ELF-1 (cell line): ENCODE measurements around the gene F8A2.
"Not testable (repeated sequence)": the region's sequence is repeated elsewhere in the genome, so short reads cannot be mapped to it uniquely, and the experiment has no call there.

Experiments used
- DNase-seq: peaks from one replicate; pipeline ENCODE4 v3.0.0-alpha.2; 2016; ENCODE audit warnings: low read depth, low spot score

Gene F8A2

DNA sequence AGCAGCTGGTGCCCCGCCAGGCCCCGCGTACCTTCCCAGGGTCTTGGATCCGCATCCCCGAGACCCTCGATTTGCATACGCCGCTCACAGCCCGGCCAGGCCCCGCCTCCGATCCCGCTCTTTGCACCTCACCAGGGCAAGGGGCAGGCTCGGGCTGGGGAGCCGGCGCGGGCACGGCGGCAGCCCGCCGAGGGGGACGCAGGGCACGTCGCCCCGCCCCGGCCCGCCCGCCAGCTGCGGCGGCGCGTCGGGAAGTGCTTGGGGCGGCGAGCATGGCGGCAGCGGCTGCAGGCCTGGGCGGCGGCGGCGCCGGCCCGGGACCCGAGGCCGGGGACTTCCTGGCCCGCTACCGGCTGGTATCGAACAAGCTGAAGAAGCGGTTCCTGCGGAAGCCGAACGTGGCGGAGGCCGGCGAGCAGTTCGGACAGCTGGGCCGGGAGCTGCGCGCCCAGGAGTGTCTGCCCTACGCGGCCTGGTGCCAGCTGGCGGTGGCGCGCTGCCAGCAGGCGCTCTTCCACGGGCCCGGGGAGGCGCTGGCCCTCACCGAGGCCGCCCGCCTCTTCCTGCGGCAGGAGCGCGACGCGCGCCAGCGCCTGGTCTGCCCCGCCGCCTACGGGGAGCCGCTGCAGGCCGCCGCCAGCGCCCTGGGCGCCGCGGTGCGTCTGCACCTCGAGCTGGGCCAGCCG, at the start of gene F8A2:
TSS of gene F8A2 (plus strand) at position 253 of the 686 bp plus-strand sequence. CDS start at position 273, 20 bp downstream.
- not testable (repeated sequence) for DNase-seq

DNA sequence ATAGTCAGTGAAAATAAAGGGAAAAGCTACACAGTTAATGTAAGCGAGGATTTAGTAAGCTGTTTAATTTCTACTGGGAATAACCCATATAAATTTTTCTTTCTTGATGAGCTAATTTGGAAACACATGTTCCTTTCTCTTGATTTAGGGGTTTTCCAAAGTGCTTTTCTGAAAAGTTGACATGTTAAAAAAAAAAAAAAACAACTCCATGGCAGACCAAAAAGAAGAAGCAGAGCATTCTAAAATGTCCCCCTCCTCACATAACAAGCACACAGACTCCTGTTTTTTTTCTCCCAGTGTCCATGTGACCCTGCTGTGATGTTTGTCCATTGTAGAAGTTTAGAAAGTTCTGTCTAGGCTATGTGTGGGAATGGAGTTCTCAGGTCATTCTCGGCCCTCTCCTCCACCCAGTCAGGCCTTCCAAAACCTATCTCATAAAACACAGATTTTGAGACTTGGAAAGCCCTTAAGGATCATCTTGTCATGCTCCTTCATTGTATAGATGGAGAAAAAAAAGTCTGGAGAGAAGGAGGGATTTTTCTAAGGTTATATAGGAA, 48.3 kb upstream of the F8A2 start:
- no peak for DNase-seq

GRCh38 chrX:155334486-155335336, 47.2 kb upstream of the F8A2 start, which contains the start of gene CLIC2:
TSS of gene CLIC2 (minus strand) at chrX:155334614. CDS start at chrX:155334427, 187 bp downstream.
- DNase-seq = no peak

DNA sequence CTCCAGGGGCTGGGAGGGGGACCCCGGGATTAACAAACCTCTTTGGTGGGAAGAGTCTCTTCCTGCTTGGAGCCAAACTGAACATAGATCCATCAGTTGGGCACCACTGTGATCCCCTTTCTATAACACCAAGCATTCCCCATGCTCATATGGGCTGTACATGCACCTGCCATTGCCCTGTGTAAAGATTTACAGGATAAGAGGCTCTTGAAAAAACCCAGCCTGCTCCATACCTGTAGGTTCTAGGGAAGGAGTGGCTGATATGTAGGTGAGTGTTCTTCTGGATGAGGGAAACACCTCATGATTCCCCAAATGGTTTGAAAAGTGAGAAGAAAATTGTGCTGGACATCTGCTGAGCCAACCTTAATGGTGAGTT, 46.6 kb upstream of the F8A2 start:
- not testable (repeated sequence) for DNase-seq

DNA sequence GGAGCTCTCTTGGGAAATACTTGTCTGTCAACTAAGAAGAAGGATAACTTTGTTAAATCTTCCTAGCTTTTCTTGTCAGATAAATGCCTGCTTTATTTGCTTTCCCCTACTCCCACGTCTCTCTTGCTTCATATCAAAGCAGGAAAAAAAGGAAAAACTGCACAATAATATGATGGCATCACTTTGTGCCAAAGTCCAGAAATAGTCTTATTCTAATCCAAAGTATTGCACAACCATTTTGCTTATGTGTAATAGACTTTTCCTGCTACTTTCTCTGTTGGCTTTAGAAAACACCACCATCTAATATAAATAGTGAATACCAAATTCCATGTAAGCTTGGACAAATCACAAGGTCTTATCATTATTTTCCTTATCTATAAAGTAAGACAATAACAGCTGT, 36.2 kb upstream of the F8A2 start:
- DNase-seq = not testable (repeated sequence)

GRCh38 chrX:155349448-155349847, 32.4 kb upstream of the F8A2 start:
- not testable (repeated sequence) for DNase-seq

- DNase-seq = not testable (repeated sequence)
Measured at GRCh38 chrX:155363712-155364111, 18.2 kb upstream of the F8A2 start.

DNA sequence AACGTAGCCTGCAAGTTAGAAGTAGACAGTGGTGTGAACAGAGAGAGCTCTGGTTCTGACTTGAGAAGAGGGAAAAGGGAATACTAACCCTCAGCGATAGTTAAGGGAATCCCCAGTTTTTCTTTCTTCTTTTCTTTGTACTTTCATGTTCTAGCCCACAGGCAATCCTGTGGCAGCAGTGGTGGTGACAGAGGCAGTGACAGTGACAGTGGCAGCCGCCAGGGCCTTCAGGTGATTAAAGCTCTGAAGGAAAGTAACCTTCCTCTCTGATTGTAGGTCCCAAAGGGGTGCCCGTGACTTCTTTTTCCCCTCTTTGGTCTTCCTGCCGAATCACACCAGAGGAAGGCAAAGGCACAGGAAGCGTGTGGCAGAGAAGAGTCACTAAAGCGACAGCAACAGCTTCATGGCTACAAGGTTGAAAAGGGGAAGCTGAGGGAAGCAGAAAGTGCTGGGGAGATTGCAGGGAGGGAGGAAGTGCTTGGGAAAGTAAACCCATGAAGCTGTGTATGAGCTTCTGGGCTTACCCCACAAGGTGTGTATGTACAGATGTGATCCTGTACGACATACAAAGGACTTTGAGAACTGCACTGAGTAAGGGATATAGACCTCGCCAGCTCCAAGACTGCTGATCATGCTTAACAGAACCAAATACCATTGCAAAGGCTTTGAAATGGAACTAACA, 8.0 kb upstream of the F8A2 start:
- not testable (repeated sequence) for DNase-seq

DNA sequence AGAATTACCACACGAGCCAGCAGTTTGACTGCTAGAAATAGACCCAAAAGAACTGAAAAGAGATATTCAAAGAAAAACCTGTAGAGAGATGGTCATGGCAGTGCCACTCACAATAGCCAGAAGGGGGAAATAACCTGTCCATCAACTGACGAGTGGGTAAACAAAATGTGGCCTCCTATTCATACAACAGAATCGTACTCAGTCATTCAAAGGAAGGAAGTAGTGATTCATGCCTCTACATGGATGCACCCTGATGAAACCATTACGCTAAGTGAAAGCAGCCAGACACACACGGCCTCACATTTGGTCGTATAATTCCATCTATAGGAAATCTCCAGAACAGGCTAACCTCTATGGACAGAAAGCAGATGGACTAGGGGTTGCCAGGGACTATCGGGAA, 2.1 kb upstream of the F8A2 start:
- DNase-seq = not testable (repeated sequence)

- not testable (repeated sequence) for DNase-seq
Measured at GRCh38 chrX:155382529-155382967, 653 bp downstream of the F8A2 start.

- no peak for DNase-seq
Measured at GRCh38 chrX:155389634-155390033, 7.7 kb downstream of the F8A2 start.

DNA sequence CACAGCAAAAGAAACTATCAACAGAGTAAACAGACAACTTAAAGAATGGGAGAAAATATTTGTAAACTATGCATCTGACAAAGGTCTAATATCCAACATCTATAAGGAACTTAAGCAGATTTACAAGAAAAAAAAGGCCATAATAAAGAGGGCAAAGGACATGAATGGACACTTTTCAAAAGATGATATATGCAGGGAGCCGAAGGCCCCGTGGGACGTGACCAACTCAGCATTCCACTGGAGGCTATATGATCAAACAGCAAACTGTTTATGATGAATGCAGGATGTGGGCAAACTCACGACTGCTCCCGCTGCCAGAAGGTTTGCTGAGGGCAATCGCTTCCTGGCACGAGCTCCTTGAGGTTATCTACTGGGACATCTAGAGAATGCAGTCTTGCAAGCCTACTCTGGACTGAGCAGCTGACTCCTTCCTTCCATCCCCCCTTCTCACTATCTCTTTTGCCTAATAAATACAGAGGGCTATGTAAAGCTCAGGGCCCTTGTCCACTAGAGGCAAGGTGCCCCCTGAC, 12.9 kb downstream of the F8A2 start:
- peak; percentile 2 for DNase-seq

- DNase-seq = no peak
Measured at GRCh38 chrX:155406429-155406828, 24.5 kb downstream of the F8A2 start.

GRCh38 chrX:155417769-155418168, 35.9 kb downstream of the F8A2 start:
- DNase-seq = no peak
